ENCODE measurements around the gene NLRP1.

Gene NLRP1

DNA sequence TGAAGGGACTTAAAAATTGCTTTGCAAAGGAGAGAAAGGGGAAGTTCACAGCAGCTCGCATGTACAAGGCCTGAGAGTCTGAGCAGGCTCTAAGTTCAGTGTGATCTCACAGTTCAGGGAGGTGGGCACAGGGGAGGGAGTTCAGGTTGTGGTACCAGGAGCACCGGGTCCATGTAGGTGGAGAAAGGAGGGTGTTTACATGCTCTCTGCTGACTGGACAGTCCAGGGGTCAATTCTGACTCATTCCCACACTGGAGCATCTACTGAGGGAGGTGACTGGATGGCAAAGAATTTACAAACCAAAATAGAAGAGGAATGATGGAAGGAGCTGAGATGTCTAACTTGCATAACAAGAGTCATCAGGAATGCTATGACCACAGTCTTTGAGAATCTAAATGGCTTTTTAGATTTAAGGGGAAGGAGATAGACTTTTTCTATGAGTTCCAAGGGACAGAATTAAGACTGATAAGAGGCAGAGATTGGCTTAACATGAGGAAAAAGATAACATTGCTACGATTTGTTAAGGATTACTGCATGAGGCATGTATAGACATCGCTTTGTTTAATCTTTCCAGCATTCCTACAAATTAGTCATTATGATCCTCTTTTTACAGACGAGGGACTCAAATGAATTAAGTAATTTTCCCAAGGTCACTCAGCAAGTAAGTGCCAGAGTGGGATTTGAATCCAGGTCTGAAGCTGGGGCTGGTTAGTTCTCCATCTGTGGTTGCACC is 68.1 kb downstream of the NLRP1 start:
- DNase-seq (ENCODE audit: low read depth) = peak; percentile 99

DNA sequence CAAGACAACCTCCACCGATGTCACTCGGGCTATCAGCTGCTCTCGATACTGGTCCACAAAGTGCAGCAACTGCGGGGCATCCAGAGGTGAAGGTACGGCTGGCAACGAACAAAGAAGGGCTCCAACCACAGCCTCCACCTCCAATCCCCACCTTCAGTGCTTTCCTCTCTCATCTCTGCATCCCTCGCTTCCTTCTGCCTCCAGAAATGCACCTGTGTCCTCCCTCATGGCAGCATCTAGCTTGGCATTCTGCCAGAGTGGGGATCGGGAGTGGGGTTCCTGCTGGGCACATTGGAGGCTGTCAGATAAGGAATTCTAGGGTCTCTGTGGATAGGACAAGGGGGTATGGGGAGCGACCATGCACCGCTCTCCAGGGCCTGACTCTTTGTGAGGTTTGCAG is 69.3 kb downstream of the NLRP1 start:
- DNase-seq (ENCODE audit: low read depth) = no peak

DNA sequence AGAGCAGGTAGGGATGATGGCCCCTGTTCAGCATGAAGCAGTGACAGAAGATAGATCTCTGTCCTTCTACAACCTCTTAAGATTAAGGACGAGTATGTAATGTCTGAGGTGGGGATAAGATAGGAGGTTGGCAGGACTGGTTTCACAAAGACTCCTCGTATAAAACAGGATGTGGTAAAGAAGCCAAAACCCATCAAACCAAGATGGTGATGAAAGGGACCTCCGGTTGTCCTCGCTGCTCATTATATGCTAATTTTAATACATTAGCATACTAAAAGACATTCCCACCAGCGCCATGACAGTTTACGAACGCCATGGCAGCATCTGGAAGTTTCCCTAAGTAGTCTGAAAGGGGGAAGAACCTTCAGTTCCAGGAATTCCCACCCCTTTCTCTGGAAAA is 70.7 kb downstream of the NLRP1 start:
- DNase-seq (ENCODE audit: low read depth) = no peak

DNA sequence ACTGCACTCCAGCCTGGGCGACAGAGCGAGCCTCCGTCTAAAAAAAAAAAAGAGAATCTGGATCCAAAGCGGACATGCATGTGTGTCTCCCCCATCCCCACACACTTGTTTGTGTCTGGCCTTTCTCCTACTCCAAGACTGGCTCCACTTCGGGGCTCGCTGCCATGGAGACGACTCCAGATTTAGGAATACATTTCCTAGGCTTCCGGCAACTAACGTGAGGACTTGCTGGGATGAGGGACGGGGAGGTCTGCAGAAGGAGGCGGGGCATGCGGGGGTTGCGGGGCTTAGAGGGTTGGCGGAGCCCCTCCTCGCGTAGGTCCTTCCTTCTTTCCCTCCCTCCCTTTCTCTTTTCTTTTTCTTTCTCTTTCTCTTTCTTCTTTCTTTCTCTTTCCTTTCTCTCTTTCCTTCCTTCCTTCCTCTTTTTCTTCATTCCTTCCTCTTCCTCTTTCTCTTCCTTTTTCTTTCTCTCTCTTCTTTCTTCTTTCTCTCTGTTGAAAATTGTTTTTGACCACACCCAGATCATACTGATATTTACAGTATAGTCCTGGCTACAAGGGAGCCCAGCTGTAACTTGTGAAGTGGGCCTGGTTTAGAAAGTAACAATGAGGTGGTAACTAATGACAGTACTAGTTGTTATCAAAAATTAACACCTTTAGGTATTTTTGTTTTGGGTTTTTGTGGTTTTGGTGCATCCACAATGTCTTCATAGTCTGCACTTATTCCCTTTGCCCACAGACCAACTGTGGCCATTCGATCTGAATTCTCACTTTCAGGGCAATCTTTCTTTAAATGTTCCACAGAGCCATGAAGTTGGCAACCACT is 72.7 kb downstream of the NLRP1 start:
- DNase-seq (ENCODE audit: low read depth) = no peak

DNA sequence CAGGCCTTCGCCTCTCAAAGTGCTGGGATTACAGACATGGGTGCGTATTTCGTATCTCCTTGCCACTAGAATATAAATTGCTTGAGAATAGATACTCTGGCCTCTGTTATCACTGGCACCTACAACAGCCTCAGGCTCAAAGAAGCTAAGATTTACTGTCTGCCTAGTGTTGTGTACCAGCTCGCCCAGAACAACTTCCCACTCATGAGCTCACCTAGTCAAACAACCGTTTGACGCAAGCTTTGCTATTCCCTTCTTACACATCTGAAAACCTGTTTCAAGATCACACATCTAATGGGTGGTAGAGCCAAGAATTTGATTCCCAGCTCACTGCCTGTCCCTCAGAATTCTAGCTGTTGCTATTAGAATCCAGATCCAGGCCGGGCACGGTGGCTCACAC is 73.5 kb downstream of the NLRP1 start:
- no peak for DNase-seq (ENCODE audit: low read depth)

DNA sequence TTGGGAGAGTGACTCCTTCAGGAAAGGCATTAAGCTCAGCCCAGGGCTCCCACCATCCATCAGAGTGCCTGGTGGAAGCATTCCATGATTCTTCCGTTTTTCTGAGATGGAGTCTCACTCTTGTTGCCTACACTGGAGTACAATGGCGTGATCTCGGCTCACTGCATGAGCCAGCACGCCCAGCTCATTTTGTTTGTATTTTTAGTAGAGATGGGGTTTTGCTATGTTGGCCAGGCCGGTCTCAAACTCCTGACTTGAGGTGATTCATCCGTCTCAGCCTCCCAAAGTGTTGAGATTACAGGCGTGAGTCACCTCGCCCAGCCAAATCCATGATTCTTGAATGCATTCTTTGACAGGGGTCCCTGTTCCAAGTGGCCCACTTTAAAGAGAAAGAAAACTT is 74.8 kb downstream of the NLRP1 start:
- no peak for DNase-seq (ENCODE audit: low read depth)

DNA sequence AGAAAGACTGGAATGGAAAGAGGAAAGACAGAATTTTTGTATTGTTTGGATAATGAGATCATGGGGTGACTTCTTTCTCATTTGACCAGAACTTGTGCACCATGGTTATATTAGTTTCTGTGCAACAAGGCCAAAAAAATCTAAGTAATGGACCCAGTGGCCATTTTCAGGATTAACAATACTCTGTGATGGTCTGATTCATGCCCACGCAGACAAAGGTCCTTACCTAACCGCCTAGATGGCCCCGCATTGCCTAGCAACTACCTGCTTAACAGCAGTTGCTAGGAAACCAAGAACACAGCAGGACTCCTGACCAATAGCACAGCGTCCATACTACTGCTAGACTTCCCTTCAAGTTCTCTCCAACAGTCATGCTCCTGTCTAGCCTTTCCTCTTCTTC is 75.5 kb downstream of the NLRP1 start:
- DNase-seq (ENCODE audit: low read depth) = no peak

DNA sequence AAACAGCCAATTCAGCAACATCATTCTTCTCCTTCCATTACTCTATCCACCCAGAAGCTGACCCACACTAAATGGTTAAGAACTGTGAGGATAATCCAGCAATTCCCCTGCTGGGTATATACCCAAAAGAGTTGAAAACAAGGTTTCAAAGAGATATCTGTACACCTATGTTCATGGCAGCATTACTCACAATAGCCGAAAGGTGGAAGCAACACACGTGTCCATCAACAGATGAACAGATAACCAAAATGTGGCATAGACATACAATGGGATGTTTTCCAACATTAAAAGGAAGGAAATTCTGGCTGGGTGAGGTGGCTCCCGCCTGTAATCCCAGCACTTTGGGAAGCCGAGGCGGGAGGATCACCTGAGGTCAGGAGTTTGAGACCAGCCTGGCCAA is 78.0 kb downstream of the NLRP1 start:
- no peak for DNase-seq (ENCODE audit: low read depth)

DNA sequence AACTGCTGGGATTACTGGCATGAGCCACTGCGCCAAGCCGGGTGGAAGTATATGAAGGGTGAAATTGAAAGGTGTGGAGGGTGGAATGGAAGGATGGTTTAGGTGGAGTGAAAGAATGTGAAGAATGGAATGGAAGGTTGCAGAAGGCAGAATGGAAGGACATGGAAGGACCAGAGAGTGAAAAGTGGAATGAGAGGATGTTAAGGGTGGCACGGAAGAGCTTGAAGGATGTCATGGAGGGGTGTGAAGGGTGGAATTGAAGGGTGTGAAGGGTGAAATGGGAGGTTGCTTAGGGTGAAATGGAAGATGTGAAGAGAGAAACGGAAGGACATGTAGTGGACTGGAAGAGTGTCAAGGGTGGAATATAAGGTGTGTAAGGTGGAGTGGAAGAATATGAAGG is 81.8 kb downstream of the NLRP1 start:
- DNase-seq (ENCODE audit: low read depth) = no peak

DNA sequence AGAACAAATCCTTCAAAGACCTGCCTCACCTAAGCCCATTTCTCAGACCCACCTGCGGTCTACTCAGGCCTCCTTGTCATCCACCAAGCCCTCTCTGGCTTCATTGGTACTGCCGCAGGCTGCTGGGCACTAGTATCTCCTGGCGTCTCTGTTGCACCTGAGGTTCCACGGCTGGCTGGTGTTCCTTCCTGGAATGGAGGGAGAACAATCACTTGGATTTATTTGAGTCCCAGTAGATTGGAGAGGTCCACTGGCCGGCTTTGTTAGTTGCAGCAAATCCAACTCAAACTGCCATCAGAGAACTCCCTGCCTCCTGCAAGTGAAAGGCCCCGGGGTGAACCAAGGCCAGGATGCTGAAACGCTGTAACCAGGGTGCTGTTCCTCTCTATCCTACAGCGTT is 82.6 kb downstream of the NLRP1 start:
- no peak for DNase-seq (ENCODE audit: low read depth)

DNA sequence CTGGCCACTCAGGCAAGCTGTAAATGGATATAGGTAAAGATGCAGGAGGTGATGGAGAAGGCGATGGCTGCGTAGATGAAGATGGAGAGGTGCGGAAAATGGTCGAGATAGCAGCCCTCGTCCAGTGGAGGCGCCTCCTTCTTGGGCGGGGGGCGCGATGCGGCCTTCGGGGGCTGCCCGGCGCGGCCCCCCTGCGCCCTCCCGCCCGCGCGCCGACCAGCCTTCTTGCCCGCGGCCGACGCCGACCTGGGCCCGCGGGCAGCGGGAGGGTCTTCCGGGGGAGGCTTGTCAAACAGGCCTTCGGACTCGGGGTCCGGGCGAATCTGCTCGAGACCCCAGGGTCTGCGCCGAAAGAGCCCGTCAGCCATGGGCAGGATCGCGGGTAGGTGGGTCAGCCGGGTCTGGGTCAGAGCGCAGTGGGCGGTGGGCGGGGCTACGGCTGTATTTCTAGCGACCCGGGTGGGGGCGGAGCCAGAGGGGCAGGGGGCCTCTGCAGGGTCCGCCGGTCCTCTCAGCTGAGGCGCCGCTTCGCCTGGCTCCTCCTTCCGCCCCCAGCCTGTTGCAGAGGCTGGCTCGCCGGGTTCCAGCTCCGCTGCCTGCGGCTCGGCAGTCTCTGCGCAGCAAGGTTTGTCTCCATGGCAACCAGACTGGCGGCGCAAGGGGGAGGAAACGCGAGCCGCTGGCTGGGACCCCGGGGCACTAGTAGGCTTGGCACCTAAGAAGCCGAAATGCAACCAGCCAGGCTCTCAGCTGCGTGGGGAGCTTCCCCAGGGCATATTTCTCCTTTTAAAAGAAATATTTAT is 83.5 kb downstream of the NLRP1 start:
- no peak for DNase-seq (ENCODE audit: low read depth)

DNA sequence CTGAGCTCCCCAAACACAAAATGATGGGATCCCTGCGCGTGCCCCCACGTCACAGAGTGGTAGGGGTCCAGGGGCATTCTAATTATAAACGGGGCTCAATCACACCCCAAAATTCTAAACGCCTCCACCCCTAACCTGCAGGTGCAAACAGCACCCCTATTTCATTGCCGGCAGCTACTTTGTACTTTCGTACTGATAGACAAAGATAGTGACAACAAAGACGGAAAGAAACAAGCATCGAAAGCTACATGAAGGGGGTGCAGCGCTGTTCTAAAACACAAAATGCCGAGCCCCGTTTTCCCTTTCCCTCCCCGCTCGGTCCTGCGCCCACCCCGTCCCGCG is 84.1 kb downstream of the NLRP1 start:
- no peak for DNase-seq (ENCODE audit: low read depth)

DNA sequence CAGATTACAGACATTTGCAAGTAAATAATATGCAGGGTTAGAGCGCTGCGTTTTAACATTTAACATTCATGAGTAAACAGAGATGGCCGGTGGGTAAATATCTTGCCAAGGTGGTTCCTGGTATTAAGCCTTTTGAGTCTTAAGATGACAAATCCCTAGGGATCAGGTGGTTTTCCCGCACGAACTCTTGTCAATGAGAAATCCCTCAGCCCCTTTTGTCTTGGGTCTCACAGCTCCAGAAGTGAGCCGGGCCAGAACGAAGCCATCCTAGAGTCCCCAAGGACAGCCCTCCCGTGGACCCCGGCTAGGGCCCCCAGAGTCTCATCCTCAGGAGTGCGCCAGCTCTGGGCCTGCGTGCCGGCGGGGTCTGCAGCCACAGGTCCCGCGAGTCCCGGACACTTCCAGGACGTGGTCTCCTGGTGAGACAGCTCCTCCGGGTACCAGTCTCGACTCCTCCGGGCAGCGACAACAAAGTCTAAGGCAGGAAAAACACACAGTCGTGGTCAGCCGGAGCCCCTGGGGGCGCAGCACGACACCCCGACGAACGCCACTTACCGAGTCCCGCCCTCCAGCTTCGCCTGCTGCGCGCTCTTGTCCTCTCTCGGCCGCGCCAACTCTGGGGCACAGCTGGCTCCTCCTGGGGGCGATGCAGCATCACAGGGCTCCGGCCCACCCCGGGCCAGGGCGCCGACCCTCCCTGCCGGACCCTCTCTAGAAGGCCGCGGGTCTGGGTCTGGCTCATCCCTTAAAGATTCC is 84.7 kb downstream of the NLRP1 start:
- DNase-seq (ENCODE audit: low read depth) = no peak

DNA sequence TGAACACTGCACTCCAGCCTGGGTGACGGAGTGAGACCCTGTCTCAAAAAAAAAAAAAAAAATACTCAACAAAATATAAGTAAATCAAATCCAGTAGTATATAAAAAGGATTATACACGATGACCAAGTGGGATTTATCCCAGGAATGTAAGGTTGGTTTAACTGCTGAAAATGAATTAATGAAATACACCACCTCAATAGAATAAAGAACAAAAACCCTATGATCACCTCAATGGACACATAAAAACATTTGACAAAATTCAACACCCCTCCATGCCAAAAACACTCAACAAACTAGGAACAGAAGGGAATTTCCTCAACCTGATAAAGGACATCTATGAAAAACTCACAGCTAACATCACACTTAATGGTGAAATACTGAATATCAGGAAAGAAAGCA is 91.3 kb downstream of the NLRP1 start:
- no peak for DNase-seq (ENCODE audit: low read depth)

DNA sequence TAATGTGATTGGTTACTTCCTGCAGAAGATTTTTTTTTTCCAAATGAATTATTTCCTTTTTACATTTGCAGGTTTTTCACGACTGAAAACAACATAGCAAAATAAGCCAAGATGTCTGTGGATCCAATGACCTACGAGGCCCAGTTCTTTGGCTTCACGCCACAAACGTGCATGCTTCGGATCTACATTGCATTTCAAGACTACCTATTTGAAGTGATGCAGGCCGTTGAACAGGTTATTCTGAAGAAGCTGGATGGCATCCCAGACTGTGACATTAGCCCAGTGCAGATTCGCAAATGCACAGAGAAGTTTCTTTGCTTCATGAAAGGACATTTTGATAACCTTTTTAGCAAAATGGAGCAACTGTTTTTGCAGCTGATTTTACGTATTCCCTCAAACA is 95.6 kb downstream of the NLRP1 start:
- DNase-seq (ENCODE audit: low read depth) = no peak

DNA sequence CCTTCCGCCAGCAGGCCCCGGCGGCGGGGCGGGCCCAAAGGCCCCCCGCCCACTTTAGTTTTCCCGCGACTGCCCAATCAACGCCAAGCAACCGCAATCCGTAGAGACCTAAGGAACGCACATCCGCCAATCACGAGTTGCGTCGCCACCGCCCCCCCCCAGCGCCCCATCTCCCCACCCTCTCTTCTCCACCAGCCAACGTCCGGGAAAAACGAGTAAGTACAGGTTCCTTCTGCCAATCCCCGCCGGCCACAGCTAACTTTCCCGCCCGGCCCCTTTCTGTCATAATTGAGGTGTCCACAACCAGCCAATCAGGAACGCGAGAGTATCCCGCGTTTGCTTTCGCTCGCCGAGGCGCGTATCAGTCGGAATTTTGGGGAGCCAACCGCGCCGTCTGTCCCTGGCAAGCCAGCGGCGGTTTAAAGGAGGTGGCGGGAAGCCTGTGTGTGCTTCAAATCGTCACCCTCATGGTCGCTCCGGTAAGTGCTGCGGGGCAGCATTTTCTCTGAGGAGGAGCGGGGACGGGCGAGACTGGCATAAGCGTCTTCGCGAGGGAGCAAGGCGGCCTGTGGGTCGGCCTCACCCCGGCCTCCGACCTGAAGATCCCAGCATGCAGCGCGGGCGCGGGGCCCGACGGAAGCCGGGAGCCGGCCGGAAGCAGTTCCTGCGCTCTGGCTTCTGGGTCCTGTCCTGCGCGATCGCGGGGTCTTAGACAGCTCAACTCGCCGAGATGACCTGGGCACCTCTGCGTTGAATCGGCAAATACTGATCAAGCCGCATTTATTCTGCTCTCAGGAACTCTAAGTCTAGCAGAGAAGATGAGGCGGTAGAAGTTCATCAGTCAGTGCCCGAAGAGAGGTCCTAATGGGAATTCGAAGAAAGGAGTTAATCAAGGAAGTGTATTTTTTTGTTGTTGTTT is 97.8 kb downstream of the NLRP1 start, which contains the start of gene MIS12:
Gene MIS12, plus strand, starts transcription at position 361 of the 919 bp plus-strand sequence. CDS start 2,297 bp downstream, outside the sequence.
- DNase-seq (ENCODE audit: low read depth) = peak; percentile 91

DNA sequence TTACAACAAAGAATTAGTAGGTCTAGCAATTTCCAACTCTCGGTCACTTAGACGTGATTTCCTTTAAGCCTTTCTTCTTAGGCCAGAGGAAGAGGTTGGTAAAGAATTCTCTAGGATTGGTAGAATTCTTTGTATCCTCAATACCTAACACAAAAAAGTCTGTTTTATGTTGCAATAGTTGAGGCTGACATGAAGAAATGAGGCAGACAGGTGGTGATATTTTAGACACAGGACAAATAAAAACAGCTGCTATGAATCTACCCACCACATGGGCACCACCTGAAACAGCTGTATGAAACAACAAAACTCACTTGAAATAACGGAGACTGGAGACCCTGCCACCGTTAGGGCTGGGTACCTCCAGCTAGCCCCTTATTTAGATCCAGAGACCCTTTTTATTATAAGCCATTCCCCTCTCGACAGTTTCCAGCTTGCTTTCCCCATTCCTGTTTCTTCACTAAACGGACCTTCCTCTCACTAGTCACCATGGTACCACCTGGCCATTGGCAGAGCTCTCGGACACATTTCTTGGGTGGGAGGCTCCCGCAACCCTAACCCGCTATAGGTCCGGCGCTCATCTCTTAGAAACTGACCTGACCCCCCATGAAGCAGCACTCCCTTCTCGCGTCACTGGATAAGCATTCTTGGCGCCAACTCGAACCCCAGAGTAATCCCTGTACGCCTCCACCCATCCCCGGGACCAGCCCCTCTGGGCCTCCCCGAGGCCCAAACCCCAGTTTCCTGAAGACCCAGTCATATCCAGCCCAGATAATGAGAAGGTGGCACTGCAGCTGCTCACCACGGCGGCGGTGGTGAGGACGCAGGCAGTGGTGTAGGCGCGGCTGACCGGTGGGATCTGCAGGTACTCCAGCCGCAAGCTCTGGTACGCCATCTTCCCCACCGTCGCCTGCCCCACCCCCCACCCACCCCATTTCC is 98.8 kb downstream of the NLRP1 start, which contains the start of gene DERL2:
Gene DERL2, minus strand, starts transcription at position 909 of the 936 bp plus-strand sequence. Its CDS starts 17 bp downstream, at position 892.
- no peak for DNase-seq (ENCODE audit: low read depth)

DNA sequence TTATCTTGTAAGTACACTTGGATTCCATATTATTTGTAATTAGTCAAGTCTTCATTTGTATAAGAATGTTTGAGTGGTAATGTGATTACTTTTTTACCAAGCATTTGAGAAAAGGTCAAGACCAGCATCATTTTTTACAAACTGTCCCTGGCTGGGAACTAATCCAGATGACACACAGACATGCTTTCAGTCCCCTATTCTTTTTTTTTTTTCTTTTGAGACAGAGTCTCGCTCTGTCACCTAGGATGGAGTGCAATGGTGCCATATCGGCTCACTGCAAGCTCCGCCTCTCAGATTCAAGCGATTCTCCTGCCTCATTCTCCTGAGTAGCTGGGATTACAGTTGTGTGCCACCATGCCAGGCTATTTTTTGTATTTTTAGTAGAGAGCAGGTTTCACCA is 102.9 kb downstream of the NLRP1 start:
- DNase-seq (ENCODE audit: low read depth) = no peak

DNA sequence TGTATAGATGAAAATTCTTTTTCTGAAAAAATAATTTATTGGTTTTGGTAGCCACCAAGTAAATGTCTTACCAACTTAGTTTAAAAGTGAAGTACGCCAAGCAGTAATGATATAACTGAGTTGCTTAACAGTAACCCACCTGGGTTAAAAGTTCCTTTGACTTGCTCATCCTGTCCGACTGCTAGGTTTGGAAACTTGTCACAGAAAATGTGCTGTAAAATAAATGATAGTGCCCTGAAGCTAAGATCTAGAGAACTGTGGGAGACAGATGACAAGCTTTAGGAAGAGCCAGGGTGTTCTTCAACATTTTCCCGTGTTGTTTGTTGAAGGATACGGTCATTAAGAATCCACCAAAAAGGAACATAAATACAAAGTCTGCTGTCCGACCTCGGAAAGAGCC is 103.3 kb downstream of the NLRP1 start:
- no peak for DNase-seq (ENCODE audit: low read depth)

DNA sequence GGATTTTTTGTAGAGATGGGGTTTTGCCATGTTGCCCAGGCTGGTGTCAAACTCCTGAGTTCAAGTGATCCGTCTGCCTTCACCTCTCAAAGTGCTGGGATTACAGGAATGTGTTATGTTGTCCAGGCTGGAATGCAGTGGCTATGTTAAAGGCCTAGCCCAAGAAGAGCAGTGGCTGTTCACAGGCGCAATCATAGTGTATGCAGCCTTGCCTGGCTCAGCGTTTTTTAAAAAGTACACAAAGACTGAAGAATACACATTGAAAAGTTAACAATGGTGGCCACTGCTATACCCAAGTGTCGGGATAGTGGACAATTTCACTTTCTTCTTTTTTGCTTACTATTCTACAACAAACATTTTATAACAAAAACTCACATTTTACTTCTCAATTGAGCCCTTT is 105.3 kb downstream of the NLRP1 start:
- DNase-seq (ENCODE audit: low read depth) = no peak
